K562 (cell line): ENCODE results near the gene HSPB7. TPM values are rescaled to one million over a fixed set of nuclear protein-coding genes. Genes with fewer than 3 reads are reported as not detected.

Source experiments
- ATAC-seq: fragments of 200-7000 bp; cut with Tn5 transposase; 3 replicates; pipeline ENCODE4 v1.9.1; 2020; ENCODE audit warnings: moderate library complexity
- BruUV-seq: library from RNA; stranded (reverse); fragments of 400-500 nt; replicated peaks from 2 replicates; lab custom pipeline; 2021; lab: Mats Ljungman, UMichigan
- CTCF ChIA-PET: fragments of 300-600 bp; formaldehyde crosslinking; extraction: SDS; loops from one replicate; lab custom pipeline; 2021; ENCODE audit warnings: low intra/inter-chr PET ratio; lab: Yijun Ruan, JAX
- POLR2A ChIA-PET: fragments of 300-600, 350-650 bp; sonication (Branson Sonifier 250); formaldehyde crosslinking; extraction: SDS; loops from one replicate; lab custom pipeline; 2021; ENCODE audit warnings: antibody characterized with exemption, inconsistent platforms; lab: Yijun Ruan, JAX
- DNase-seq, 4 experiments: peaks; one replicate each; pipeline versions ENCODE4 v3.0.0 to v3.0.0-alpha.2; 2011 to 2018; ENCODE audit warnings: low spot score in 3 of 4, mixed read lengths in 3 of 4; ENCODE audit errors: extremely low read depth in 1 of 4
- FAIRE-seq: peaks from 2 replicates; lab custom pipeline; 2011; peaks lifted over from hg19 to GRCh38; lab: Jason Lieb, UNC
- H2AFZ ChIP-seq: 2 replicates; pipeline ENCODE4 v1.6.0; 2011; ENCODE audit warnings: low read depth, low read length, control low read depth, inconsistent platforms
- H3K27ac ChIP-seq: fragments of 200-600 bp; 3 replicates; pipeline ENCODE4 v1.8.0; 2011; ENCODE audit warnings: low read depth, mild to moderate bottlenecking, control low read depth, inconsistent platforms, low read length, moderate library complexity, mixed read lengths; ENCODE audit errors: extremely low read depth
- H3K27me3 ChIP-seq, 2 experiments: fragments of 300-600 bp in 1 of 2; 2 replicates in 1 of 2; 3 replicates in 1 of 2; pipeline versions ENCODE4 v1.6.0 to v1.8.0; 2011; ENCODE audit warnings: inconsistent platforms in 2 of 2, low read length in 2 of 2, mild to moderate bottlenecking in 1 of 2, mixed read lengths in 1 of 2, moderate library complexity in 1 of 2; ENCODE audit not compliant: control insufficient read depth in 2 of 2, insufficient read depth in 2 of 2
- H3K36me3 ChIP-seq: fragments of 300-600 bp; 3 replicates; pipeline ENCODE4 v1.8.0; 2011; ENCODE audit warnings: mild to moderate bottlenecking, low read length, inconsistent platforms; ENCODE audit not compliant: control insufficient read depth, insufficient read depth
- H3K4me1 ChIP-seq, 2 experiments: fragments of 200-600 bp in 1 of 2; replicated peaks in 1 of 2; 2 replicates in 1 of 2; 3 replicates in 1 of 2; pipeline versions ENCODE4 v1.5.1 to v1.8.0; 2011; ENCODE audit warnings: inconsistent platforms in 2 of 2, low read length in 2 of 2, mild to moderate bottlenecking in 1 of 2, mixed read lengths in 1 of 2, moderate library complexity in 1 of 2; ENCODE audit not compliant: control insufficient read depth in 2 of 2, insufficient read depth in 2 of 2
- H3K4me2 ChIP-seq: 2 replicates; pipeline ENCODE4 v1.6.1; 2011; ENCODE audit warnings: low read length, control low read depth, inconsistent platforms, mixed read lengths; ENCODE audit not compliant: insufficient read depth
- H3K4me3 ChIP-seq: fragments of 200-600 bp; sonication (generic), shearing (Covaris generic); 2 replicates; pipeline ENCODE4 v1.5.1; 2016; ENCODE audit warnings: control low read depth, inconsistent platforms
- H3K79me2 ChIP-seq: fragments of 200-600 bp; 3 replicates; pipeline ENCODE4 v1.8.0; 2011; ENCODE audit warnings: low read length, inconsistent platforms; ENCODE audit not compliant: control insufficient read depth, insufficient read depth
- H3K9ac ChIP-seq, 2 experiments: 2 replicates each; pipeline versions ENCODE4 v1.6.0 to v1.6.1; 2011; ENCODE audit warnings: low read depth in 2 of 2, low read length in 2 of 2, control low read depth in 1 of 2, inconsistent platforms in 1 of 2, mild to moderate bottlenecking in 1 of 2, mixed read lengths in 1 of 2; ENCODE audit not compliant: insufficient read depth in 1 of 2
- H3K9me1 ChIP-seq: one replicate; pipeline ENCODE4 v1.6.0; 2011; ENCODE audit warnings: inconsistent platforms, mild to moderate bottlenecking, low read length, moderate library complexity; ENCODE audit not compliant: control insufficient read depth, insufficient read depth
- H3K9me3 ChIP-seq: replicated peaks from 2 replicates; pipeline ENCODE4 v1.5.1; 2011; ENCODE audit warnings: low read depth, low read length, inconsistent platforms; ENCODE audit not compliant: control insufficient read depth, insufficient read depth
- H4K20me1 ChIP-seq: replicated peaks from 2 replicates; pipeline ENCODE4 v1.6.1; 2011; ENCODE audit warnings: low read length, inconsistent platforms, mixed read lengths; ENCODE audit not compliant: control insufficient read depth, insufficient read depth
- CREB3 ChIP-seq: fragments of 450-650 bp; conservative IDR thresholded peaks from 2 replicates; pipeline ENCODE4 v1.6.1; 2016; ENCODE audit warnings: missing genetic modification characterization, low read depth, mild to moderate bottlenecking, missing compliant biosample characterization, moderate library complexity
- ELF2 ChIP-seq: fragments of 250-450 bp; sonication (Bioruptor Pico); IDR thresholded peaks from 2 replicates; pipeline ENCODE4 v1.5.0; 2021; ENCODE audit warnings: mild to moderate bottlenecking
- KDM4B ChIP-seq, 2 experiments: fragments of 450-650 bp in 1 of 2; sonication (generic) in 1 of 2; IDR thresholded peaks; 2 replicates each; pipeline ENCODE4 v1.6.1; 2016 to 2017; ENCODE audit warnings: borderline replicate concordance in 2 of 2, antibody characterized with exemption in 1 of 2, low read depth in 1 of 2, mild to moderate bottlenecking in 1 of 2
- KDM5B ChIP-seq: fragments of 200-600 bp; sonication (generic); IDR thresholded peaks from 2 replicates; pipeline ENCODE4 v1.6.1; 2012; ENCODE audit warnings: low read depth, mild to moderate bottlenecking, moderate library complexity, low read length, control low read depth, inconsistent platforms; ENCODE audit not compliant: insufficient replicate concordance
- KLF13 ChIP-seq: fragments of 450-650 bp; IDR thresholded peaks from 2 replicates; pipeline ENCODE4 v1.6.1; 2016; ENCODE audit warnings: missing genetic modification characterization, low read depth, mild to moderate bottlenecking, missing compliant biosample characterization, moderate library complexity, borderline replicate concordance
- POLR2A ChIP-seq: fragments of 450-650 bp; conservative IDR thresholded peaks from 2 replicates; pipeline ENCODE4 v1.6.1; 2016
- SIN3B ChIP-seq: fragments of 450-650 bp; IDR thresholded peaks from 2 replicates; pipeline ENCODE4 v1.6.1; 2017; ENCODE audit warnings: low read depth, mild to moderate bottlenecking, moderate library complexity
- SUPT5H ChIP-seq: fragments of 450-650 bp; IDR thresholded peaks from 2 replicates; pipeline ENCODE4 v1.6.1; 2016
- TEAD1 ChIP-seq, 2 experiments: fragments of 450-650 bp in 1 of 2; sonication (generic) in 1 of 2; formaldehyde crosslinking; IDR thresholded peaks; 2 replicates each; pipeline versions ENCODE4 v1.4.0 to v1.8.0; 2020 to 2022; ENCODE audit warnings: mild to moderate bottlenecking in 2 of 2, missing genetic modification reagents in 1 of 2
- WGBS: fragments of 100-300 bp; shearing (Covaris generic); methylation state at CpG from one replicate; pipeline ENCODE4 v1.1.6; 2016; ENCODE audit warnings: low coverage, mixed read lengths; ENCODE audit not compliant: insufficient coverage; ENCODE audit errors: missing lambda C conversion rate; 5-methylcytosine and 5-hydroxymethylcytosine counted together
- in situ Hi-C: fragments of 300-500 bp; cut with MboI; formaldehyde crosslinking; loops from 4 replicates; pipeline ENCODE4 v1.15.0; 2018; ENCODE audit warnings: inconsistent platforms, mixed read lengths
- intact Hi-C: fragments of 100-400 bp; cut with micrococcal nuclease; formaldehyde crosslinking; loops from 2 replicates; pipeline ENCODE4 v1.14.2; 2022
- polyA plus RNA-seq, 8 experiments: library from polyadenylated mRNA; depleted of rRNA in 4 of 8; stranded (reverse) in 5 of 8; unstranded in 3 of 8; fragments of >200 nt; fragmentation: Nextera tagmentation in 2 of 8; fragmentation: Illumina TruSeq in 1 of 8; extraction: Ambion mirVana in 2 of 8; extraction: Trizol in 1 of 8; gene quantifications; 2 replicates each; pipeline versions ENCODE4 v1.2.1 to v1.2.3, GENCODE V29; 2011 to 2014; ENCODE audit warnings: inconsistent platforms in 1 of 8, missing spikeins in 1 of 8
- total RNA-seq, 7 experiments: library from RNA; depleted of rRNA in 6 of 7; stranded (reverse); fragments of >200 nt in 6 of 7; fragmentation: Illumina TruSeq in 2 of 7; extraction: Trizol in 2 of 7; gene quantifications; 2 replicates each; pipeline versions ENCODE4 v1.2.1 to v1.2.3, GENCODE V29; 2011 to 2021; ENCODE audit warnings: low replicate concordance in 1 of 7
- TF ChIP-seq, protein P1 (sequence below): fragments of 450-650 bp; IDR thresholded peaks from 2 replicates; pipeline ENCODE4 v1.6.1; 2018; ENCODE audit warnings: mild to moderate bottlenecking, low read depth; ENCODE audit not compliant: partially characterized antibody
- TF ChIP-seq, protein P2 (sequence below): fragments of 250-450 bp; sonication (Bioruptor Pico); IDR thresholded peaks from 2 replicates; pipeline ENCODE4 v1.6.1; 2021; ENCODE audit warnings: mild to moderate bottlenecking

Gene HSPB7
- total and polyA plus RNA-seq, 9 of the 15 experiments (the other 6 are each of a cell fraction or from before 2014, with no cell fraction given), result 0.05 to 0.19 (median 0.07) TPM; not detected in 6

- H3K9me1 ChIP-seq, result no peaks in the 10 kb centered on the region
- intact Hi-C loops (no loop called here), in situ Hi-C loops (loop anchor here (10.0 kb wide), 1 partner anchor 50 kb away; the partner anchor contains the start of gene HSPB7)
- WGBS, result 18% methylated on average over 6 of the region's 8 CpGs
- ChIA-PET CTCF (no interaction called here), POLR2A (interaction anchor here (0.5 to 1.0 kb wide), 2 partner anchors 8 to 63 kb away, joined by 3 to 4 read pairs; partner anchors contain the start of gene FAM131C)
- no peaks in the 10 kb centered on the region for H3K36me3 ChIP-seq
- H3K27ac ChIP-seq, result no peak overlapping the region
- DNase-seq (no peak), FAIRE-seq (no peak), ATAC-seq (no peak)
- H3K4me2 ChIP-seq, result no peak overlapping the region
- H3K79me2 ChIP-seq, result no peaks in the 10 kb centered on the region
- BruUV-seq, result no TSS peak
- H4K20me1 ChIP-seq, result peaks cover 10% of the 10 kb centered on the region; the same call in 1 of the 2 replicates
- no peaks in the 10 kb centered on the region for H3K9me3 ChIP-seq
- no peak overlapping the region; a peak in 1 of 4 replicates for H3K9ac ChIP-seq
- TF ChIP-seq CREB3 (tag) (no peak), KDM5B (no peak), SUPT5H (no peak), TEAD1 (CRISPR knock-in tag; IDR thresholded peaks at IDR 0.05) (no peak), POLR2A (no peak), KDM4B (IDR thresholded peaks at IDR 0.05; ENCODE audit: borderline replicate concordance in 2 of 2, low read depth in 1 of 2) (no peak), SIN3B (no peak), KLF13 (tag) (no peak), ELF2 (CRISPR knock-in tag) (no peak)
- TF ChIP-seq, protein P1, sequence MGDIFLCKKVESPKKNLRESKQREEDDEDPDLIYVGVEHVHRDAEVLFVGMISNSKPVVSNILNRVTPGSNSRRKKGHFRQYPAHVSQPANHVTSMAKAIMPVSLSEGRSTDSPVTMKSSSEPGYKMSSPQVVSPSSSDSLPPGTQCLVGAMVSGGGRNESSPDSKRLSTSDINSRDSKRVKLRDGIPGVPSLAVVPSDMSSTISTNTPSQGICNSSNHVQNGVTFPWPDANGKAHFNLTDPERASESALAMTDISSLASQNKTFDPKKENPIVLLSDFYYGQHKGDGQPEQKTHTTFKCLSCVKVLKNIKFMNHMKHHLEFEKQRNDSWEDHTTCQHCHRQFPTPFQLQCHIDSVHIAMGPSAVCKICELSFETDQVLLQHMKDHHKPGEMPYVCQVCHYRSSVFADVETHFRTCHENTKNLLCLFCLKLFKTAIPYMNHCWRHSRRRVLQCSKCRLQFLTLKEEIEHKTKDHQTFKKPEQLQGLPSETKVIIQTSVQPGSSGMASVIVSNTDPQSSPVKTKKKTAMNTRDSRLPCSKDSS, result no peak
- TF ChIP-seq, protein P2, sequence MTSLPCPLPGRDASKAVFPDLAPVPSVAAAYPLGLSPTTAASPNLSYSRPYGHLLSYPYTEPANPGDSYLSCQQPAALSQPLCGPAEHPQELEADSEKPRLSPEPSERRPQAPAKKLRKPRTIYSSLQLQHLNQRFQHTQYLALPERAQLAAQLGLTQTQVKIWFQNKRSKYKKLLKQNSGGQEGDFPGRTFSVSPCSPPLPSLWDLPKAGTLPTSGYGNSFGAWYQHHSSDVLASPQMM (CRISPR knock-in tag), result no peak
- peaks cover 2 to 17% of the 10 kb centered on the region in 2 experiments; a peak in 3 of 5 replicates for H3K4me1 ChIP-seq
- no peak overlapping the region for H2AFZ ChIP-seq
- peaks cover 17 to 69% of the 10 kb centered on the region in 2 experiments for H3K27me3 ChIP-seq
- no peak overlapping the region for H3K4me3 ChIP-seq
These were observed 47.4 kb upstream of the HSPB7 start for GRCh38 chr1:16065269-16065576.
